HG03439 (cell line): ENCODE data around the gene TPST1.
"Not testable (repeated sequence)": the region's sequence is repeated elsewhere in the genome, so short reads cannot be mapped to it uniquely, and the experiment has no call there.

Experiments
- ATAC-seq: cut with Tn5 transposase; IDR thresholded peaks from one replicate; pipeline ENCODE4 v1.9.1; 2021; ENCODE audit warnings: mild to moderate bottlenecking, moderate library complexity; ENCODE audit not compliant: unreplicated experiment

TPST1 gene

DNA sequence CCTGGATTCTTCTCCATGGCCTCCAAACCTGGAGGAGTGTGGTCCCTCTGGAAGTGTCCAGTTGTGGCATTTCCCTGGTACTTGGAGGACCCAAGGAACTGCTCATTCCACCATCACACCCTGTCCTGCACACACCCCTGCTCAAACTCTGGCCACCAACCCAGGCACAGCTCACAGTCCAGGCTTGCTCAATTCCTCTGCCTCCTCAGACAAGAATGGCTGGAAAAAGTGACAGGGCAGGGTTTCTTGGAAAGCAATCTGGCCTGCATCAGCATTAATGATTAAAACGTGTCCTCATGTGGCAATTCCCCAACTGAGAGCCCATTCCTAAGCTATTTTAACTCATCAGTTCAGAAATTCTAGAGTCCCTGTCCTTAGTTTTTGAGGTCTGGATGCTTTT is 17.2 kb upstream of the TPST1 start:
- ATAC-seq = no peak

DNA sequence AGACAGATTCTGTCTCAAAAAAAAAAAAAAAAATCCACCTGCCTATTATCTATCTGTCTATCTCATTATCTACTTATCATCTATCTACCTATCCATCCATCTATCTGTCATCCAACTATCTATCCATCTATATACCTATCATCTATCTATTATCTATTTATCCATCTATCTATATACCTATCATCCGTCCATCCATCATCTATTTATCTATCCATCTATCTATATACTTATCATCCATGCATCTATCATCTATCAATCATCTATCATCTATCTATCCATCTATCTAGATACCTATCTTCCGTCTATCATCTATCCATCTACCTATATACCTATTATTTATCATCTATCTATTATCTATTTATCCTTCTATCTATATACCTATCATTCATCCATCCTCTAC is 16.5 kb upstream of the TPST1 start:
- ATAC-seq = no peak

DNA sequence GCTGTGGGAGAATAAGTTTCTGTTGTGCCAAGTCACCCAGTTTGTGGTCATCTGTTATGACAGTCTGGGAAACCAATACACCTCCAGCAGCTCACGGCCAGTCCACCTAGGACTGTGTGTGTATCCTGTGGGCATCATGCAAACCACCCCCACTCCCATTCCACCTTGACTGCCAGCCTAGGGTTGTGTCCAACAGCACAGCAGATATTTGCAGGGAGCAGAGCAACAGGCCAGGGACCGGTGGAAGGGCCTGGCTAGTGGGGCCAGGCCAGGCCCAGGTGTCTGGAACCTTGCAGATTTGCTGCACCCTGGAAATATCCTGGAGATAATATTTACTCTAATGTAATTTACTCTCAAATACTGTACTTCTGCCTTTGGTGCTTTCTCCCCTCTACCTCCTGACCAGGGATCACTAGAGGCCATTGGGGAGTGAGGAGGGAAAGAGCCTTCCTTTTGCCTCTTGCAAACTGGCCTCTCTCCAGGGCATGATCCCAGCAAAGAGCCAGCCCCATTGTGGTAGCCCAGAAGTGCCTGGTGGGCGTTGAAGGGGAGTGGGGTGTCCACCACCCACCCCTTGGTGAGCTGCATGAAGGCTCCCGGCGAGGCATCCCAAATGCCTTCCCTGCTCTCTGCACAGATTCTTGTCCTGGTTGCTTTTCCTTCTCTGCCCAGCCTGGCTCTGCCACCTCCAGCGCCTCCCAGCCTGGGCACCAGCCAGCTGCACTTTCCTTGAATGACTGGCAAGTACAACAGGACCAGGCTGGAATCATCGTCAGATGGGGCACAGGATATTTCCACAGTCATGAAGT is 15.2 kb upstream of the TPST1 start:
- ATAC-seq = no peak

DNA sequence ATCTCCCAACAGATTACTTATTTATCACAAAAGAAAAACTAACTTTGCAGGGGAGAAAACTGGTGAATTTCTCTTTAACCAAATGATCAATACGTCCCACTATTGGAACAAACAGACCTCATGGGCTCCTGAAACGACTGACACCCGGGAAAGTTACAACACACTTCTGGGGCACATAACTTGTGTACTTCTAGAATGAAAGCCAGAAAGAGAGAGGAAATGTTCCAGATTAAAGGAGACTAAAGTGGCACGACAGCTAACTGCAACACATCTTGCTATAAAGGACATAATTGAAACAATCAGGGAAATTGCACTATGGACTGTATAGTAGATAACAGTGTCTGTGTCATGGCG is 14.7 kb upstream of the TPST1 start:
- ATAC-seq = no peak

DNA sequence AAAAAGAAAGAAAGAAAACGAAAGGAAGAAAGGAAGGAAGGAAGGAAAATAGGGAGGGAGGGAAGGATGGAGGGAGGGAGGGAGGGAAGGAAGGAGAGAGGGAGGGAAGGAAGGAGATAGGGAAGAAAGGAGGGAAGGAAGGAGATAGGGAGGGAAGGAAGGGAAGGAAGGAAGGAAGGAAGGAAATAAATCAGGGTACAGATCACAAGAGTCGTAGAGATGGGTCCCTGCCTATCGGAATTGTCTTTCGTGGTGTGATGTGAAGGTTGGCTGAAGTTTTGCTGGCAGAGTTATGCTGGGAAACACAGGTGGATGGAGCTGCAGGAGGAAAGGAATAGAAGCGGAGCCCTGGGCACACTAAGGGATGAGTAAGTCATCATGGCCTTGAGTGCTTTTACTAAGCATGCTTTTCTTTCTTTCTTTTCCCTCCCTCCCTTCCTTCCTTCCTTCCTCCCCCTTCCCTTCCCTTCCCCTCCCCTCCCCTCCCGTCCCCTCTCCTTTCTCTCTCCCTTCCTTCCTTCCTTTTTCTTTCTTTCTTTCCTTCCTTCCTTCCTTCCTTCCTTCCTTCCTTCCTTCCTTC is 11.9 kb upstream of the TPST1 start:
- ATAC-seq = no peak

DNA sequence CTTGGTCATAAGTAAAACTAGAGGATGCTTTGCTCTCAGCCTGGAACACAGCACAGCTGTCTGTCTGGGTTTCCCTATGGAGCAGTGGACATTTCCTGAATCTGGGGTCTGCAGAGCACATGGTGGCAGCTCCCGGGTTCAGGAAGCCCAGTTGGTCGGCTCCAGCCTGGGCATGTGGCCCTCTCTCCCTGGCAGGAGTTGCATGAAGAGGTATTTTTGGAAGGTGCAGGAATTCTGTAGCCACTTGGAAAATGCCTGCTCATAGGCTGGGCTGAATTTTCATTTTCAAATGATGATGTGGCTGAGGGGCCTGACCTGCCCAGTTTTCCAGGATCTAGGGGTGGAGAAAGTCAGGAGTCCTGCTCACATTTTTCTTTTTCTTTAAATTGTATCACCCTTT is 6.7 kb upstream of the TPST1 start:
- no peak for ATAC-seq

DNA sequence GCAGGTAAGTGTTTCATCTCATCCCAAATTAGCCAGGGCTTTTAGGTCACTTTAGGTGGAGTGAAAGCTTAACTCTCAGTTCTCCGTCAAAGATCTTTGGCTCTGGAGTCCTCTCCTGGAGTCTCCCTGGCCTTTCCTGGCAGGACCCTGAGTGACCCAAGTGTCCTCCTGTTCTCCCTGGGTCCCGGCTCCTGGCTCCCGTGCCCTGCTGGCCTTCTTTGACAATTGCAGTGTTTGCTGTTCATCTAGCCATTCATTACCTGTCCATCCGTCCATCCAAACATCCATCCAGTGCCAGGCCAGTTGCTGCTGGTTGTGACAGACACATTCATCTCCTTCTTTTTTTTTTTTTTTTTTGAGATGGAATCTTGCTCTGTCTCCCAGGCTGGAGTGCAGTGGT is 6.2 kb upstream of the TPST1 start:
- no peak for ATAC-seq

DNA sequence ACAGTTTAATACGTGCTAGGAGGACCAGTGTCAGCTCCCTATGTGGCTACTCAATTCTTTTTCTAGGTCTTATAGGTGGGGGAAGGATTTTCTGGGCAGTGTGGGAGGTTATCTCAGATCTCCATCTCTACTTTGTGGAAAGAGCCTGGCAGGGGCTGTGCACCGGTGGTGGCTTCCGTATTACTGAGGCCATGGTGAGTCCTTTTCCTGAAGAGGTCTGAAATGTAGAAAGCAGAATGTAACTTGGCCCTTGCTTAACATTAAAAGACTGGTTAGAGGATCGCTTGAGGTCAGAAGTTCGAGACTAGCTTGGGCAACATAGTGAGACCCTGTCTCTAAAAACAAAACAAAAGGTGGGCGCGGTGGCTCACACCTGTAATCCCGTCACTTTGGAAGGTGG is 2.7 kb upstream of the TPST1 start:
- ATAC-seq = no peak

DNA sequence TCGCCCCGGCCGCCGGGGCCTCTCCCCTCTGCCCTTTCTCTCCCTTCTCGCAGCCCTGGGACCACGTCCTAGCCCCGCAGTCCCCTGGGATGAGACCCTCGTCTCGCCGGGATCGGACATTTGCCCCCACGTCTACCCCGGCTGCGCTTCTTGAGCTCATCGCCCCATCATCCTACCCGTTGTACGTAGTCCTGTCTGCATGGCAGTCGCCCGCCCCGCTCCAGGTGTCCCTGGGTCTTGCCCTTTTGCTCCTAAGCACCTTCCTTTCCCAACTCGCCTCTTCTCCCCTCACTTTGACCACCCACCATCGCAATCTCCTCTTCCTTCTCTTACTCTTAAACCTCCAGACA is 582 bp downstream of the TPST1 start:
- ATAC-seq = no peak

DNA sequence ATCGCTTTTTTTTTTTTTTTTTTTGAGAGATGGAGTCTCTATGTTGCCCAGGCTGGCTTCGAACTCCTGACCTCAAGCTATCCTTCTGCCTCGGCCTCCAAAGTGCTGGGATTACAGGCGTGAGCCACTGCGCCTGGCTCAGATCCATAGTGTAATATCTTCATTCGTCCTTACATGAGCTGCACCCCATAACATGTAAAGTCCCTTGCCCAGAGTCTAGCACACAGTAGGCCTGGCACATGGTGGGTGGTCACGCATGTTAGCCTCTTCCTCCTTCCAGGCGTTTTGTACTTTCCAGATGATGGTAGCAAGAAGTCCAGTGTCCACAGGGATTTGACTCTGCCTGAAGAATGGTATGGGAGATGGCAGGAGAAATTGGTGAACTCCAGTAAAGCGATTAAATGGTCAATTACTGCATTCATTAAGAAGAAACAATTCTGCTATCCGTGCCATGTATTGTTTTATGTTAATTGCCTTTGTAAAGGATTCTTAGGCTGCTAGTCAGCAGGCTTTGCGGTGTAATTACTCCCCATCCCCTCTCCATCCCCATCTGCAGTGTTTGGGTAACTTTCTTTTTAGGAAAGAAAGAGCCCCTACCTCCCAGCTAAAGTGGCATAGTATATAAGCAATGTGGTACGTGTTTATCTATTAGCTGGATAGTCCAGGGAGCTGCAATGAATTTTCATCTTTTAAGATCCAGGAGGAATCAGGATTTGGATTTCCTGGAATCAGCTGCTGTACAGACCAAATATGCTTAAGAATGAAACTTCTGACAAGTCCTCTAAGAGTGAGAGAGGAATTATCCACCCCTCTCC is 1.2 kb downstream of the TPST1 start:
- no peak for ATAC-seq

DNA sequence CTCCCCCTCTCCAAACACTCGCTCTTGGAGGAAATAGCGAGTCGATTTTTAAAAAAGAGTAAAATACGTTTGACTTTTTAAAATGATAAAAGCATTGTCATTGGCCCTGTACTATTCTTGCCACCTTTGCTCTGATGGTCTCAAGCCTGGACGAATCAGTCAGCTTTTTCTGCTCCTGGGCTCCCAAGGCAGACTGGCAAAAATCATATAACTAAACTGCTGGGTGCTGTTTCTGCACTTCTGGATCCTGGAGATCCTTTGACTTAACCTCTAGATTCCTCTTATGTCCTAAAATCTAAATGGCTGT is 1.8 kb downstream of the TPST1 start:
- ATAC-seq = no peak

DNA sequence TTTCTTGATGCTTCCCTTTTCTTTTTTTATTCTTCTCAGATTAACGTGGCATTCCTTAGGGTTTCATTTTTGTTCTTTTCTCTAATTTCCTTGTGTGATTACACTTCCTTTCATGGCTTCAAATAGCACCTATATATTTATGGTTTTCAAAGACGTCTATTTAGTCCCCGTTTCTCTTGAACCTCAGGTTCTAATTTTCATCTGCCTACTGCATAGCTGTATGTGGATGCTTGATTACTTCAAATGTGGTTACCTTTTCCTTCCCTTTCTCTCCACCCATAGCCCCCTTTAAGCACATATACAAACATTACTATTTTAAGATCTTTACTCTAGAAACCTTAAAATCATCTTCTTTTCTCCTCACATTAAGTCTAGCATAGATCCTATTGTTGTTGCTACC is 2.4 kb downstream of the TPST1 start:
- ATAC-seq = no peak

DNA sequence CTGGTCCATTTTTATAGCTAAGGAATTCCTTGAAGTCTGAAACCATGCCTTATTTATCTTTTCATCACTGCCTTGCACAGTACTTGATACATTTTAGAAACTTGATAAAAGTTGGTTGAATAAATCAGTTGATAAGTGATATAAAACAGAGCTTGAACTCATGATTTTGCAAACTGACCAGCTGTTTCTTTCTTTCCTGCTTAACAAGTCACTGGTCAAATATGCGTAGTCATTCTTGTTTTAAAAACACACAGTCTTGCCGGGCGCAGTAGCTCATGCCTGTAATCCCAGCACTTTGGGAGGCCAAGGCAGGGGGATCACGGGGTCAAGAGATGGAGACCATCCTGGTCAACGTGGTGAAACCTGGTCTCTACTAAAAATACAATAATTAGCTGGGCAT is 6.3 kb downstream of the TPST1 start:
- no peak for ATAC-seq

DNA sequence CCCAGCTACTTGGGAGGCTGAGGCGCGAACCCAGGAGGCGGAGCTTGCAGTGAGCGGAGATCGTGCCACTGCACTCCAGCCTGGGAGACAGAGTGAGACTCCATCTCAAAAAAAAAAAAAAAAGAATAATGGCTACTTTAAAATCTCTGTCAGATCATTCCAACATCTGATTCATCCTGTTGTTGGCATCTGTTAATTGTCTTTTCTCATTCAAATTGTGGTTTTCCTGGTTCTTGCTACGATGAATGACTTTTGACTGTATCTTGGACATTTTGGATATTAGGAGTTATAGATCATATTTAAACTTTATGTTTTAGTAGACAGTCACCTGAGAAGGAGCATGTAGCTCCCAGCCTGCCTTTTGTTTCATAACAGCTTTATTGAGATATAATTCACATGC is 8.5 kb downstream of the TPST1 start:
- no peak for ATAC-seq

DNA sequence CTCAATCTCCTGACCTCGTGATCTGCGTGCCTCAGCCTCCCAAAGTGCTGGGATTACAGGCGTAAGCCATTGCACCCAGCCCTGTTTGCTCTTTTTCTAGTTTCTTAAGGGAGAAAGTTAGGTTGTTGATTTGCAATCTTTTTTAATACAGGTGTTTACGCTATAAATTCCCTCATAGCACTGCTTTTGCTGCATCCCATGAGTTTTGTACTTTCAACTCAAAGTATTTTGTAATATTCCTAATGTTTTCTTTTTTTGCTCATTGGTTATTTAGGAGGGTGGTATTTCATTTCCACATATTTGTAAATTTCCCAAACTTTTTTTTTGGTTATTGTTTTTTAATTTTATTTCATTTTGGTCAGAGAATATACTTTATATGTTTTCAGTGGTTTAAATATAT is 11.6 kb downstream of the TPST1 start:
- ATAC-seq = no peak

DNA sequence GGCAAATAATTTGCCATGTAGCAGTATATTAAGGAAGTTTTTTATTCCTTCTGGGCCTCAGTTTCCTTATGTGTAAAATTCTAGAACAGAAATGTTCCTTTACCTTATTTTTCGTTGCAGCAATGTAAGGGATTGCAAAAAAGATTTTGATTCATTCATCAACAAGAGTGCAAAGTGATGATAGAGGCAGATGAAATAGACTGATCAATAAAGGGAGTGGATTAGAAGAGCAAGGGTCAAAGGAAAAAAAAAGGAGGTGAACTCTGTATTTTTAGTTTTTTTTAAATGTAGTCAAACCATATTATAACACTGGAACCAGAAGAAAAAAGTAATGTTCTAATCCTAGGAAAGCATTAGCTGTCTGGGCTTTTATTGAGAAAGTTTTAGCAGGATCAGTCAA is 14.7 kb downstream of the TPST1 start:
- ATAC-seq = no peak

DNA sequence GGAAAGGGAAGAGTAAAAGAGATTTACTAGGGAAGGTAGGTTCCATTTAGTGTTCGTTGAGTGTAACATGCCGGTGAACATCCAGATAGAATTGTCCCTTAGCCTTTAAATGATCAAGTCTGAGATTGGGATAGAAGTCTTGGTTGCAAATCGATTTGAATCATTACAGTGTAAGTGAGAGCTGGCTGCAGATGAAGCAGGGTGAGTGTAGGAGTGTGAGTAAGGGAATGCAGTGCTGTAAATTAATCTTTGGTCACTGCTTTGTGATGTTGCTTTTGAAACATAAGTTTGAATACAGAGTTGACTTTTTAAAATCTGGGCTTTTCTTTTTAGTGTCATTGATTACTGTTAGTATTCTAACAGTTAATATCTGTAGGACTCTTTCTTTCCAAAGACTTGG is 16.3 kb downstream of the TPST1 start:
- no peak for ATAC-seq

DNA sequence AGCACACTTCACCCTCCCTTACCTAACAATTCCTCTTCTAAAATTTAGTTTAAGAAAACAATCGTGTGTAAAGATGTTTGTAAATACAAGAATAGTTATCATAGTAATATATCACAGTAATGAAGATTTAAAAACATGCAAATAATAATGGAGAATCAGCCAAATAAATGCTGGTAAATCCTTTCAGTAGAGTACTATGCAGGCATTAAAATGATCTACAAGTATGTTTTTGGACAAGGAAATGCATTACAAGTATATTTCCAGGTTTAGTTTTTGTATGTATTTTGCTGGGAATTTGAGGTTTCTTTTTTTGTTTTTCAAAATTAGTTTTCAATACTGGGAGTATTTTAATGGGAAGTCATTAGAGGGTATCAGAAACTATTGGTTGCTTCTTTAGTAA is 22.7 kb downstream of the TPST1 start:
- no peak for ATAC-seq

DNA sequence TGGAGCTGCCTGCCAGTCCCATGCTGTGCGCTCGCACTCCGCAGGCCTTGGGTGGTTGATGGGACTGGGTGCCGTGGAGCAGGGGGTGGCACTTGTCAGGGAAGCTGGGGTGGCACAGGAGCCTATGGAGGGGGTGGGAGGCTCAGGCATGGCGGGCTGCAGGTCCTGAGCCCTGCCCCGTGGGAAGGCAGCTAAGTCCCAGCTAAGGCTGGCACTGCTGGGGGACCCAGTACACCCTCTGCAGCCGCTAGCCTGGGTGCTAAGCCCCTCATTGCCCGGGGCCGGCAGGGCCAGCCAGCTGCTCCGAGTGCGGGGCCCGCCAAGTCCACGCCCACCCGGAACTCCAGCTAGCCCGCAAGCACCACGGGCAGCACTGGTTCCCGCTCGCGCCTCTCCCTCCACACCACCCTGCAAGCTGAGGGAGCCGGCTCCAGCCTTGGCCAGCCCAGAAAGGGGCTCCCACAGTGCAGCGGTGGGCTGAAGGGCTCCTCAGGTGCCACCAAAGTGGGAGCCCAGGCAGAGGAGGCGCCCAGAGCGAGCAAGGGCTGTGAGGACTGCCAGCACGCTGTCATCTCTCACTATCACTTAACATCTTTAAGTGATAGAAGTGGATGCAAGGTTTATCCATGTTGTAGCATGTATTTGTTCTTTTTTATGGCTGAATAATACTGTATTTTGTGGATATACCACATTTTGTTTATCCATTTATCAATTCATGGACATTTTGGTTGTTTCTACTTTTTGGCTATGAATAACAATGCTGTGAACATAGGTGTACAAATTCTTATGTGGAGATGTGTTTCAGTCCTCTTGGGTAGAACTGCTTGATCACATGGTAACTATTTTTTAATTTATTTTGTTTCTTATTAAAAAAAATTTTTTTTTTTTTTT is 26.4 kb downstream of the TPST1 start:
- ATAC-seq = not testable (repeated sequence)

DNA sequence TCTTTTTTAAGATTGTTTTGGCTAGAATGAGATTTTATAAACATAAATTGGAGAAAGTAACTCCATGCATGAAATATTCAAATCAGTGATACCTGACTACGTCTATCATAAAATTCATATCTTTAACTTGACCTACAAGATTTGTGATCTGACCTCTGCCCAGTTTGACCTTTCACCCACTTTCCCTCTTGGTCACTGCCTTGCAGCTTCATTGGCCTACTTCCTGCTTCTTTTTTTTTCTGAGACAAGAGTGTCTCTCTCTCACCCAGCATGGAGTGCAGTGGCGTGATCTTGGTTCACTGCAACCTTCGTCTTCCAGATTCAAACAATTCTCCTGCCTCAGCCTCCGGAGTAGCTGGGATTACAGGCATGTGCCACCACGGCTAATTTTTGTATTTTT is 28.5 kb downstream of the TPST1 start:
- ATAC-seq = no peak

DNA sequence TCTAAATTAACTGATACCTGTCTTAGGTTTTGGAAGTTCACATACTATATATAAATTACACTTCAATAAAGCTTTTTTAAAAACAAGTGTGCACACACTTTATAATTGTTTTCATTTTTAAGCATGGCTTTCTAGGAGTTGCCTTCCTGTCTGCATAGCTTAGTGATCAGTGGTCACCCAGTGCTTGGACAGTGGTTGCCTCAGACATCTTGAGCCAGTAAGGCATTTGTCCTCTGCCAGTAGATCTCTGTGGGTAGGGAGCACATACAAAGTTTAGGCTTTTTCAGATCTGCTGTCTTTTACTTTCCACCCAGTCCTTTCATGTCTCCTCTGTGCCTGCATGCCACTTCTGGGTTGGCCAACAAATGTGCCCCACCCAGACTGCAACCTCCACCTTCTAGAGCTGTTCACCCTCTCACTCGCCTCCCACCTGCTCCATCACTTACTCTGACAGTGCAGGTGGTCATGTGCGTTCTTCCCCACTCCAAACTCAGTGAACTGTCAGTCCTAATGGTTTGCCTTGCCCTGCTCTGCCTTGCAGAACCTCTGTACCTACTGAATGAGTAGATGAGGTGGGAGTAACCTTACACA is 31.7 kb downstream of the TPST1 start:
- ATAC-seq = no peak
